Mesenteric fat pad (tissue), 1 donor: ENCODE results near the gene PIGC. TPM values are rescaled to one million over a fixed set of nuclear protein-coding genes. Genes with fewer than 3 reads are reported as not detected.

Experiments used
- DNase-seq: peaks from one replicate; pipeline ENCODE4 v3.0.0-alpha.2; 2020; ENCODE audit warnings: low spot score
- long read RNA-seq: library from polyadenylated mRNA; unstranded; transcript quantifications from one replicate; pipeline ENCODE4 v2.0.0, GENCODE V29; 2020
- total RNA-seq: library from RNA; stranded (reverse); fragmentation: NEBNext Ultra II Directional; extraction: Animal tissue kit (Norgen Biotek cat#: 25700); gene quantifications from one replicate; pipeline ENCODE4 v1.2.1, GENCODE V29; 2021
- donor health status: DM: yes; HTN: yes; CAD: no.

The PIGC gene
- 16.6 TPM for total RNA-seq
- long read RNA-seq, transcript PIGC-201 (2 exons, 1,447 nt), result major isoform, 54 of 65 reads
- long read RNA-seq, partial matches to known transcripts, result 0 of 65 reads
- long read RNA-seq, other reads (novel, unspliced or antisense), result 6 of 65 reads

GRCh38 chr1:172443666-172444453, at the start of gene PIGC:
TSS of gene PIGC (minus strand) at chr1:172444069. CDS start at chr1:172442622, 1,447 bp downstream.
- DNase-seq, result peak; percentile 97

- DNase-seq, result no peak
Observed at GRCh38 chr1:172492421-172492820, 48.6 kb upstream of the PIGC start.

- no peak for DNase-seq
Observed at GRCh38 chr1:172489847-172490246, 46.0 kb upstream of the PIGC start.

- DNase-seq, result no peak
Observed at GRCh38 chr1:172488393-172488792, 44.5 kb upstream of the PIGC start.

GRCh38 chr1:172487550-172487949, 43.7 kb upstream of the PIGC start:
- DNase-seq, result no peak

- DNase-seq, result no peak
Observed at GRCh38 chr1:172486805-172487454, 43.1 kb upstream of the PIGC start.

- no peak for DNase-seq
Observed at GRCh38 chr1:172485626-172486025, 41.8 kb upstream of the PIGC start.

GRCh38 chr1:172484252-172484651, 40.4 kb upstream of the PIGC start:
- no peak for DNase-seq

- no peak for DNase-seq
Observed at GRCh38 chr1:172483448-172483847, 39.6 kb upstream of the PIGC start.

GRCh38 chr1:172482044-172482443, 38.2 kb upstream of the PIGC start:
- no peak for DNase-seq

GRCh38 chr1:172480431-172480830, 36.6 kb upstream of the PIGC start:
- DNase-seq, result no peak

GRCh38 chr1:172478485-172478884, 34.6 kb upstream of the PIGC start:
- no peak for DNase-seq

GRCh38 chr1:172477741-172478140, 33.9 kb upstream of the PIGC start:
- DNase-seq, result no peak

GRCh38 chr1:172477216-172477615, 33.3 kb upstream of the PIGC start:
- no peak for DNase-seq

GRCh38 chr1:172476218-172476811, 32.4 kb upstream of the PIGC start:
- no peak for DNase-seq

- DNase-seq, result no peak
Observed at GRCh38 chr1:172473842-172474241, 30.0 kb upstream of the PIGC start.

GRCh38 chr1:172473302-172473701, 29.4 kb upstream of the PIGC start:
- no peak for DNase-seq

GRCh38 chr1:172472495-172472894, 28.6 kb upstream of the PIGC start:
- DNase-seq, result no peak

GRCh38 chr1:172471666-172472065, 27.8 kb upstream of the PIGC start:
- DNase-seq, result no peak

GRCh38 chr1:172470149-172470548, 26.3 kb upstream of the PIGC start:
- DNase-seq, result no peak

- no peak for DNase-seq
Observed at GRCh38 chr1:172469717-172470116, 25.8 kb upstream of the PIGC start.

GRCh38 chr1:172468296-172468695, 24.4 kb upstream of the PIGC start:
- DNase-seq, result no peak
